GM18502 (cell line): ENCODE results near the gene MFSD2A.

Source experiments
- ATAC-seq: cut with Tn5 transposase; IDR thresholded peaks from one replicate; pipeline ENCODE4 v1.9.1; 2021; ENCODE audit warnings: mild to moderate bottlenecking; ENCODE audit not compliant: unreplicated experiment, poor library complexity

Gene MFSD2A

GRCh38 chr1:39940253-39940652 lies 14.7 kb upstream of the MFSD2A start:
- ATAC-seq: no peak

- no peak for ATAC-seq
These were observed 13.7 kb upstream of the MFSD2A start for GRCh38 chr1:39940980-39941871.

GRCh38 chr1:39943471-39944290 lies 11.3 kb upstream of the MFSD2A start:
- no peak for ATAC-seq

- no peak for ATAC-seq
These were observed 10.4 kb upstream of the MFSD2A start for GRCh38 chr1:39944410-39945112.

DNA sequence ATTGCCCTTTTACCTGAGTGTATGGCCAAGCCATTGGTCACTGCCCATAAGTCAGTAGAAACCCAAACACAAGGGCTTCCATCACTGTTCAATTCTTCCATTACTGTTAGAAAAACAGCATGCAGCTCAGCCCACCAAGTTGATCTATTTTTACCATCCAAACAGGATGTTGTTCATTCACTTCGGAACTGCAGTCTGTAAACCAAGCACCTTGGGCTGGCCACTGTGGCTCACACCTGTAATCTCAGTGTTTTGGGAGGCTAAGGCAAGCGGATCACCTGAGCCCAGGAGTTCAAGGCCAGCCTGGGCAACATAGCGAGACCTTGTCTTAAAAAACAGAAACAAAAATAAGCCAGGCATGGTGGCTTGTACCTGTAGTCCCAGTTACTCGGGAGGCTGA lies 8.7 kb upstream of the MFSD2A start:
- no peak for ATAC-seq

DNA sequence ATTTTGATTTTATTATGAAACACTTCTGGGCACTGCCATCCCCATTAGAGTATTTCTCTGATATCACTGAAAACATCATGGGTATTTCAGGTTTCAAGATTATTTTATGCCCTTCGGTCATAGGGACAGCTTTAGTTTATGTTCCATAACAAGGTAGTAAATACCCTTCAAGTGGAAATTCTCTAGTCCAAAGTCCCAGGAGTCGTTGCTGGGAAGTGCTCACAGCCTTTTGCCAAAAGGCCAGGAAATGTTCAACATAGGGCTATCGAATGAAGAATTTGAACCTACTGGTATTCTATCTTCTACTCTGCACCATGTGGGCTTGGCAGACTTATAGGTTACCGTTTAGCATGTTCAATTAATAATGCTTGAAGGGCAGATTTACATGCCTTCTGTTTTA lies 7.7 kb upstream of the MFSD2A start:
- ATAC-seq: no peak

GRCh38 chr1:39949891-39950290 lies 5.1 kb upstream of the MFSD2A start:
- no peak for ATAC-seq

- no peak for ATAC-seq
These were observed 3.0 kb upstream of the MFSD2A start for GRCh38 chr1:39951926-39952325.

GRCh38 chr1:39952359-39953110 lies 2.4 kb upstream of the MFSD2A start:
- ATAC-seq: no peak

DNA sequence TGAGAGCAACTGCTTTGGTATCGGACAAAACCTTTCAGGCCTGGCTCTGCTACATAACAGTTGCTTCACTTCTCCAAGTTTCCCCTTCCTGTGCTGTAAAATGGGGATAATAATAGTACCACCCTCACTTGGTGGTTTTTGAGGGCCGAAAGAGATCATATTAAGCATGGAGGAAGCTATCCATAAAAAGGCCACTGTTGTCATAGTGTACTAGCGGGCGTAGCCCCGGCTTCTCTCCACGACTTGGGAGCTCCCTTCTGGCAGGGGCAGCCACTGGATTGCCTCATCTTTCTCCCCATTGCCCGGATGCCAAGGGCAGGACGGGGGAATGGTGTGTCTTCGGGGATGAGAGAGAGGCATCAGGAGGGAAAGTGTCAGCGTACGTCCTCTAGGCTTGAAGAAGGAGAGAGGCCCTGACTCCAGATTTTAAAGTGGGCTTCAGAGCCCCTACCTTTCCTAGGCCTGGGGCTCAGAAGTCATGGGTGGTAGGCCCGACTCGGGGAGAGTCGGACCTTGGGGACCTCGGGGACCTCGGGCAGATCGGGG lies 548 bp upstream of the MFSD2A start:
- ATAC-seq: no peak

DNA sequence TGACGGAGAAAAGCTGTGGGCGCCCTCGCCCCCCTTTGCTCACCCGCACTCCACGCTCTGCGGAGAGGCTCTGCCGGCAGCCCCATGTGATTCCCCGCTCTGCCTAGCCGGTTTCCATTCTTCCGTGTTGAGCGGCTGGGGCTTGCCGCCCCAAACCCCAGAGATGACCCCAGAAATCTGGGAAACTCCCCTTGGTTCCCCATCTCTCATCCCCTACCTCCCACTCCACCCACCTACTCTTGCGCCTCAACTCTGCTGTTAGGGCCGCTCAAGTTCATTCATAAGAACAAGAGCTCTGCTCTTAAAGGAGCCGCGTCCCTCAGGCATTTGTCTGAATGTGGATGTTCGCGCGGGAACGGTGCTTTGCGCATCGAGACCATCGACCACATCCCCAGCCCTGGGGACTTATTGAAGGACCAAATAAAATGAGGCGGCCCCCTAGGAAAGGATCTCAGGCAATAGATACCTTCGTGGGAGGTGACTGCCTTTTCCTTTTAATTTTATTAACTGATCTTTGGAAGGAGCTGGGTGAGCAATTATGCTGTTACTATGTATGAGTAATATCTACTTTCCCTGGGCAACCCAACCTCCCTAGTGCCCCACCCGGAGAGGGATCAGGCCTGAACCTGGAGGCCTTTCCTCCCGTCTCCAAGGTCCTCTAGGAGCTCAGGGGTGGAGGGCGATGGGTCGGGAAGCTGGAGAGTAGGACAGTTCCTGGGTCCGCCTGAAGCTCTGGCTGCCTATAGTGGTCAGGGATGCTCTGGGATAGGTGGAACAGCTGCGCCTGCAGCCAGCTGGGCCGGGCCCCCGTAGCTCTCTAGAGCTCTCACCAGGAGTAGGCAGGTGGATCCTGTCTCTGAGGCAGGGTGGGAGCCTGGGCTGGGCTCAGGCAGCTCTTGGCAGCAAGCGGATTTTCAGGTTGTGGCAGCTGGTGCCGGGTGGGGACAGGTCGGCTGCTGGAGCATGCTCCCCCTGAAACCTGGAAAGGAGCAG lies 898 bp downstream of the MFSD2A start:
- ATAC-seq: peak; percentile 44

DNA sequence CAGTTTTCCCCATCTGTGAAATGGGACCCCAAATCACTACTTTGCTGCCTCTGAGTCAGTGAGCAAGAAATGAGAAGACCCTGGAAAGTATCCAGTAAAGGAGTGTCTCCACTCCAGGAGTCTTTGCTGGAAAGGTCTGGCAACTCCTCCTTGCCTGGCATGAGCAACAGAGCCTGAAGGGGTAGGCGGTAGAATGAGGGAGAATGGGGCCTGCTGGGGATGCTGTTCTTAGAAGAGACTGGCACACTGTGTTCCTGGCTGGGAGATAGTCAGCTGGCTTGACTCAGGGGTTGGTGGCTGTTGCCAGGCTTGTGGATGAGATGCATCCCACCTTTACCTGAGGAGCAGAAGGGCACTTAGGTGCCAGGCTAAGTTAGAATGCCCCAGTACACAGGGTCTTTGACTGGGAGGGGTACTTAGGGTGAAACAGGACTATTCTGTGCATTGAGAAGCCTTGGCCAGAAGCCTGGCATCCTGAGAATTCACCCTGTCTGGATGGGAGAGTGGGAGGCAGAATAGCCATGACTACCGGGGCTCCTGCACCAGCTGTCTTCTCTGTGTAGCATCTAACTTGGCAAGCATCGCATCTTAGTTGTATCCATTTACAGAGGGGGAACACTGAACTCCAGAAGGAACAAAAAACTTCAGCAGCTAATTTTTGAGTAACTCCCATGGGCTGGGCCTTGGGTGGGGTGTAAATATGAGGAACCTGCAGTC lies 2.5 kb downstream of the MFSD2A start:
- no peak for ATAC-seq

GRCh38 chr1:39958403-39959200 lies 3.7 kb downstream of the MFSD2A start:
- ATAC-seq: no peak

DNA sequence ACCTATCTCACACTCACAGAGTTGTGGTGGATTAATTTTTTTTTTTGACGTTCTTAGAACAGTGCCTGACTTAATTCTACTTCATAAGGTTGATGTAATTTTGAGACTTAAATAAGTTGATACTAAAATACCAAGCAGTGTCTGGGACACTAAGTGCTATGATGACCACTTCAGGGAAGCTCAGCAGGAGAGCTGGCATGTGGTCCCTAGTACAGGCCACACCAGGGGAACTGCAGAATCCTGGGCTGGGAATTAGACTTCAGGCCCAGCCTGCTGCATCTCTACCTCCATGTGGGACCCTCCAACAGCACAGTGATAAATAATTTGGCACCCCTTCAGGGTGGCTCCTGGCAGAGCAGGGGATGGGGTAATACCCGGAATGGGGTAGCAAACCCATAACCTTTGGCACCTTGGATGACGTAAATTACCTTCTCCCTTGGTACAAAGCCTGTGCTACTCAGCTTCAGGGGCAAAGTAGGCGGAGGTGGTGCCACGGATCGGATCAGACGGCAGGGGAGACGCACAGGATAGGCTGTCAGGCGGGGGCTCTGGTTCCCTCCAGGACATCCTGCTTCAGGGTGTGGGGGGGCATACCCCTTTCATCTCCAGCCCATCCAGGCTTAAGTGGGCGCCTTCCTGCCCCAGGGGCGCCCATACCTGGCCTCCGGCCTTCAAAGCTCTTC lies 4.8 kb downstream of the MFSD2A start:
- ATAC-seq: no peak

GRCh38 chr1:39960431-39960958 lies 5.5 kb downstream of the MFSD2A start:
- peak; percentile 66 for ATAC-seq

DNA sequence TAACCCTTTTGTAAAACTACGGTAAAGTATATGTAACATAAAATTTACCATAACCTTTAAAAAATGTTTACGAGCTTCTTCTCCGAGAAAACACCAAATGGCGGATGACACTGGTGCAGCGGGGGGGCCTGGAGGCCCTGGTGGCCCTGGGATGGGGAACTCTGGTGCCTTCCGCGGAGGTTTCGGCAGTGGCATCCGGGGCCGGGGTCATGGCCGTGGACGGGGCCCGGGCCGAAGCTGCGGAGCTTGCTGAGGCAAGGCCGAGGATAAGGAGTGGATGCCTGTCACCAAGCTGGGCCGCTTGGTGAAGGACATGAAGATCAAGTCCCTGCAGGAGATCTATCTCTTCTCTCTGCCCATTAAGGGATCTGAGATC lies 7.5 kb downstream of the MFSD2A start:
- no peak for ATAC-seq
